GM08714 (cell line): ENCODE data around the gene ST3GAL3.
A peak's percentile ranks its signal among the peaks of the same experiment; 100 is the strongest.

Experiments used
- H3K4me3 ChIP-seq: fragments of 200-500 bp; sonication (Bioruptor generic); 2 replicates; pipeline ENCODE4 v1.5.1; 2014; ENCODE audit warnings: mild to moderate bottlenecking, low read length, inconsistent platforms
- ZNF274 ChIP-seq: IDR thresholded peaks from 2 replicates; pipeline ENCODE4 v1.6.1; 2012; ENCODE audit warnings: mild to moderate bottlenecking, low read depth, low read length

Gene ST3GAL3

DNA sequence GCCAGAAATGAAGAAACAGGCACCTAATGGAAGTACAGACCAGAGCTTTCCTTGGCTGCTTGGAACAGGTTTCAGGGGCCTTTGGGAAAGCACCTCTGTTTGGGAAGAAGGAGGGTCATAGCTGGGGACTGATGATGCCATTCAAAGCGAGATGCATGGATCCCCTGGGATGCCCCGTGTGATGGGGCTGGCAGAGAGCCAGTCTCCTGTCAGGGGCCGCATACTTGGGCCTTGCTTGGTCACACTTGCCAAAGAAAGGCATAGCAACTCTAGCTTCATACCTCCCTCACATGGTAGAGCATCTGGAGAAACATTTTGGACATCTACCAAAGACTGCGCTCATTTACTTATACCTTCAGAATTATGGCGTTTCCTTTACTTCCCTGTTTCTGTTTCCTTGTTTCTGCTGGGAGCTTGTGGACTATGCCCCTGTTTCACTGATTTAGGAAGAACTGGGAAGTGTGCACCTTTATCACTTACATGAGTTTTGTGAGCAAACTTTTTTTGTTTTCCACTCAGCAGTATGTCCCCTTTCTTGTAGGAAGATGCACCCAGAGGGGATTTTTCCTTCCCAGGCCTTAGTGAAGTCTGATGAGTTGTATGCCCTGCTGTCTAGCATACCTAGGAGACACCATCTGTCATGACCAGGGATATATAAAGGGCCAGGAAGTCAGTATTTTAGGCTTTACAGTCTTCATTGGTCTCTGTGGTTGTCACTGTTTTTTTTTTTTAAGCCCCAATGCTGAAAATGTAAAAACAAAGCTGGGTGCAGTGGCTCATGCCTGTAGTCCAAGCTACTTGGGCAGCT is 19.8 kb upstream of the ST3GAL3 start:
- no peak overlapping the region for H3K4me3 ChIP-seq
- TF ChIP-seq ZNF274: no peak

DNA sequence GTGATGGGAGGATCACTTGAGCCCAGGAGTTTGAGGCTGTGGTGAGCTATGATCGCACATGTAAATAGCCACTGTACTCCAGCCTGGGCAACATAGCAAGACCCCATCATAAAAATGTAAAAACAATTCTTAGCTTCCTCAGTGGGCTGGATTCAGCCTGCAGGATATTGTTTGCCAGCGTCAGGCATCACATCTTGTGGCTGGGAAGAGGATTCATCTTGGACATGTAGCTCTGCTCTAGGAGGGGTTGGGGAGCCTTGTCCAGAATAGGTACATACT is 19.3 kb upstream of the ST3GAL3 start:
- TF ChIP-seq ZNF274: no peak
- H3K4me3 ChIP-seq: no peak overlapping the region

DNA sequence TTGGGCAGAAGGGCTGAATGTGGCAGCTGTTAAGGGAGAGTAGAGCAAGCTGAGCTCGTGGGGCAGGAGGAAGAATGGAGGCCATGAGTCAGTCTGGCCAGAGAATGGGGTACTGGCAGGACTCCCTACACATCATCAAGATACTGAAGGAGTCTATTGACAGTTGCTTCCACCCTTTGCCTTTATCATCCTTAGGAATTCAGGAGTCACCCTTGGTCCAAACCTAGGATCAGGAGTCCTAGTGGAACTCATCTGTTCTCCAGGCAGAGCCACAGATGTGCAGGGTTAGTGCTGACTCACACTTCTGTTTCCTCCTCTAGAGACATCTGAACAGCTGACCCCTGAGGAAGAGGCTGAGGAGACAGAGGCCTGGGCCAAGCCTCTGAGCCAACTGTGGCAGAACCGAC is 18.7 kb upstream of the ST3GAL3 start:
- no peak for TF ChIP-seq ZNF274
- no peak overlapping the region for H3K4me3 ChIP-seq

DNA sequence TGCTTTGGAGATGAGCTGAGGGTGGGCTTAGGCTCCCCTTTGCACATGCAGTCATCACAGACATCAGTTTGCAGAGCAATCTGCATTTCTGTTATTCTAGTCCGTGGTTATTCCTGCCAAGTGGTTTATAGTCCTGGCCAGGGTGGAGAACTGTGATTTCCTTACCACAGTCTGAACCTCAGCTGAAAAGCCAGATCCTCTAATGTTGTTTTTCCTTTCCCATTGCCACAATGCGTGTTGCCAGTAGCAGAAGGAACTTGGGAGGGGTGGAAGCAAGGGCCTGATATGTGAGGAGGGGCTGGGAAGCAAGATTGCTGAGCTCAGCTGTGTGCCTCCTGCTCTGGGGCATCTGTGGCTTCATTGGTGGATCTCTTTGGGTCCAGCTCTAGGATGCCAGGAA is 18.0 kb upstream of the ST3GAL3 start:
- H3K4me3 ChIP-seq: no peak overlapping the region
- no peak for TF ChIP-seq ZNF274

DNA sequence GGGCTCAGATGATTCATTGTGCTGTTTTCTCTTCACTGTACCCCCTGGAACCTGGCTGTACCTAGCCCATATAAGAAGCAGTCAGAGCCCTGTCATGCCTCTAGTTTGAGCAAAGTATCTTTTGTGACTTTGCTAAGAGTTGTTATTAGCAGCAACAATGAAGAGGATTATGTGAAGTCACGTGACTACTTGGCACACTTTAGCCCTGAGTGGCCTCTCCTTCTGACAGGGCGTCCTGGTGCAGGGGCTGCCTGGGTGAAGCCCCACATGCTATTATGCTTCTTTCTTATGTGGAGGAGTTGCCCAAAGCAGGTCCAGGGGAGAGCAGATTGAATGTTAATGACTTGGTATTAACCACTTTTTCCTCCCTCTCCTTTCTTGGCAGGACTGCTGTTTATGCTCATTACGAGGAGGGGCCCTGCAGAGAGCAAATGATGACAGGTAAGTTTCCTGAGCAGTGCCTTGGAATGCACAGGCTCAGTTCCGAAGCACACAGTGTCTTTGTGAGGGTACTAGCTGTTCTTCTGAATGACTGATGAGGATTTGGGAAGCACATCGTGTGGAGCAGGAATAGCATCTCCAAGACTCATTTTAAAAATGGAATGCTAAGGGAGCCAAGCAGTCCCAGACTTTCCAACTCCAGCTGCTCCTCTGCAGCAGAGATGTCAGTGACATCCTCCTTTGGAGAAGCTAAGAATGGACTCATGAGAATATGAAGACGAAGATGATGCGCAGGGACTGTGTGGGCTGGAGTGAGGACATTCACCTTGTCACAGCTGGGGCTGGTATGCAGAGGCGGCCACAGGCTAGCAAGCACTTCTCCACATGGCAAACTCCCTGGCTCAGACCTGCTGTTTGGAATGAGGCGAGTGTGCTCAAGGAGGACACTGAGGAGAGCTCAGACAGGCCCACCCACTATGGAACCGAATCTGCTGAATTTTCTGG is 15.2 kb upstream of the ST3GAL3 start:
- no peak for TF ChIP-seq ZNF274
- H3K4me3 ChIP-seq: no peak overlapping the region

DNA sequence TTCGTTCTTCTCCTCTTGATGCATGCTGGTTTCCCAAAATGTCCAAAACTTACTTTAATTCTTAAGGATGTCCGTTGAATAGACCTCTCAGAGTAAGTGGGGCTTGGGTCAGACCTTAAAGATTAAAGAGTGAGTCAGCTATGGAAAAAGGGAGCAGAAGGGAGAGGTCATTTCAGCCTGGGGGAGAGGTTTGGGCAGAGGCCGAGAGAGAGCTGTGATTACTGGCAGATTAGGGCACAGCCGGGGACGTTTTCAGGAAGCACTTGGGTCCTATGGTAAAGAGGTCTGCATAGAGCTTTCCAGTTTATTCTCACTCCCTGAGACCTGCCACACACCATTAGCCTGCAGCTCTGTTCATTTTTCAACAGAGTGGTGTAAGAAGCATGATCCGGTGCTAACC is 14.0 kb upstream of the ST3GAL3 start:
- no peak for TF ChIP-seq ZNF274
- H3K4me3 ChIP-seq: no peak overlapping the region

DNA sequence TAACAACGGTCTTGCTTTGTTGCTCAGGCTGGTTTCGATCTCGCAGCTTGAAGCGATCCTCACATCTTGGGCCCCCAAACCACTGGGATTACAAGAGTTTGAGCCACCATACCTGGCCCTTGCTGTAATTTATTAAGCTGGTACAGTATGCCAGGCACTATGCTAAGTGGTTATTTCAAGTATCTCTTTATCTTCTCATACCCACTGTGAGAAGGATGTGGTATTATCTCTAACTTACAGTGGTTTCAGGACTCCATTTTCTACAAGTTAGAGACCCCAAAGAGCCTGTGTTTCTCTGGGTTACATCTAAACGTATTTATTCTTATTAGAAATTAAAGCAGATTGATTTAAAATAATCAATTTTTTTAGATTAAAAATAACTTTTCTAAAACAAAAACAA is 8.1 kb upstream of the ST3GAL3 start:
- no peak overlapping the region for H3K4me3 ChIP-seq
- no peak for TF ChIP-seq ZNF274

DNA sequence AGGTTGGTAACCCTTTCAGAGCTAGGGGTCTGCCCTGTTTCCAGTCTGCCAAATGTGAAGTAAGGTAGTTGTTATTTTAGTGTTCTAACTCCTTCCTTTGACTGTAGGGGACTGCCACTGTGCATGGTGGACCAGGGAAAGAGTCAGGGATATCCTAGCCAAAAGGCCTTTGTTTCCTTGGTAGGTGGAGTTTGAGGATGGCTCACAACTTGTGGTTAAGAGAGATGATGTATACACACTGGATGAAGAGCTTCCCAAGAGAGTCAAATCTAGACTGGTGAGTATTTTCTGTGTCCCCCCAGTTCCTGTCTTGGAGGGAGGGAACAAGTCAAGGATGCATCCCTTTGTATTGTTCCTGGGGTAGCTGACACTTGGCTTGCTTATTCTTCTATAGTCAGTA is 3.5 kb upstream of the ST3GAL3 start:
- TF ChIP-seq ZNF274: no peak
- H3K4me3 ChIP-seq: no peak overlapping the region

DNA sequence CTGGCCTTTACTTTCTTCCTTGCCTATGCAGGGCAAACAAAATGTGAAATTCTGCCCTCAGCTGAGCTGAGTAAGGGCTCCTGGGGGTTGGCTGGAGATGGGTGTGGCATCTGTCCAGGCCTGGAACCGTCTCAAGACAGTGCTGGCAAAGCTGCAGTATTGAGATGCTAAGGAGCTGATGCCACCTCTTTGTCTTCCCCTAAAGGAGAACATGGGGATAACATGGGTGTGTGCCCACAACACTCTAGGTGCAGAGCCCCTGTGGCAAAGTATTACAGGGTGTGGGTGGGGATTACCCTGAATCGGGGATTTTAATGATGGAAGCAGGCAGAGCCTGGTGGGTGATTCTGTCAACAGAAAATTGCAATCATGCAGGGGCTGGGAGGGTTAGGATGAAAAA is 2.5 kb upstream of the ST3GAL3 start:
- TF ChIP-seq ZNF274: no peak
- no peak overlapping the region for H3K4me3 ChIP-seq

DNA sequence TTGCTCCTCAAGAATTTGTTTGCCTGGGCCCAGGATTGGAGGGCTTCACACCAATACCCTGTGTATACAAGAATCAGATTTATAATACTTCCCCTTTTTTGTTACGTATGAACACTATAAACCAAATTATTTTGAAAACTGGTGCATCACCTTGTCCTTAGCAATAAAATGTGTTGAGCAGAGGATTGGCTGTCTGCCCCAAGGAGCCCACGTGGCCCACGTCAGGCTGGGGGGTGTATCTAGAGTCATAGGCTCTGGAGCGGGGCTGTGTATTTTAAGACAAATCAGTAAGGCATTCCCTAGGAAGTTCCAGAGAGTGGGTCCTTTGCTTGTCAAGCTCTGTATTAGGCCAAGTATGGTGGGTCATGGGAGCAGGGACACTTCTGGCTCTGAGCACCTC is 2.0 kb upstream of the ST3GAL3 start:
- TF ChIP-seq ZNF274: no peak
- no peak overlapping the region for H3K4me3 ChIP-seq

DNA sequence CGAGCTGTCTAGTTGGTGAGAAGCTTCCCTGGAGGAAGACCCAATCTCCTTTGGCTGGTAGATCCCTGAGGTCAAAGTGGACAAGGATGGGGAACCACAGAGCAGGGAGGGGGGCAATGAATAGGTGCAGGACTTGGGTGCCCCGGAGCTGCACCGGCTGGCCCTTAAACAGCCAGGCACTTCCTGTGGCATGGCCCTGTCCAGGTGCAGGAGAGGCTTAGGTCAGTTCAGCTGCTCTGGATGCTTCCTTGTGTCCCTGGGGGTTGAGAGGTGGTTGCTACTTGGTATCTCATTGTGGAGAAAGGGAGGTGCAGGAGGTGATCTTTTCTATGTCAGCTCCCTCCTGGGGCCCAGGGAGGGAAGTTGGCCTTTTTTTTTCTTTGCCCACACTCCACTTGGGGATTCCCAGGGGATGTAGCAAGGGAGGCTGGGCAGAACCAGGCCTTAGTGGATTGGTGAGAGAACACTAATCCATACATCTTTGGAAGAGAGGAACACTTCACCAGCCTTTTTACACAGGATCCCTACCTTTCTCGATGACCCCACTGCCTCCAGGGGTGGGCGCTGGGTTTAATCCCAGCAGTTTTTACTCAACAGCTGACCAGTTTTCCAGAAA is 1.2 kb upstream of the ST3GAL3 start:
- TF ChIP-seq ZNF274: no peak
- peak overlapping the region; percentile 92; the same call in 1 of the 2 replicates for H3K4me3 ChIP-seq

DNA sequence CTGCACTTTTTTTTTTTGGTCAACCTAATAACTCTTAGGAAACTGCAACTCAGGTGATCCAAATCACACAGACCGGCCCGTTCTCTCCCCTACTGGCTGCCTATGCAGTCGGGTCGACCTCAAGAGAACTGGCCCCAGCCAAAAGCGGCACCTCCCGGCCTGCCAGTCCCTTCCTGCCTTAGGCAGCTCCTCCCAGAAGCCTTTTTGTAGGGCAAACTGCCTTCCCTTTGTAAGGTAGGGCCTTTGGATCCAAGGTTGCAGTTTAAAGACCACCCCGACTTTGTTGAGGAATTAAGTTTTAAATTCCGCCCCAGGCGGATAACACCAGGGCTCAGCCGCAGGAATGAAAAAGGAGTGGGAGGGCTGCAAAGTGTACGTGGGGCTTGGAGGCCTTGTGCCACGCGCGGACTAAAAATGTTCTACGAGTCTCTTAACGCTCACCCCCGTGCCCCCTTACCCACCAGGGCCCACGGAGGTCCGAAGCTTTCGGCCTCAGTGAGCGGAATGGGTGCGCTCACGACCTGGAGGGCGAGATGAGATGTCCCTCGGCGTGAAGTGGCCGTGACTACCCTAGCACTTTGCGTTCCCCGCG is 642 bp upstream of the ST3GAL3 start:
- no peak for TF ChIP-seq ZNF274
- H3K4me3 ChIP-seq: peak overlapping the region; percentile 92

DNA sequence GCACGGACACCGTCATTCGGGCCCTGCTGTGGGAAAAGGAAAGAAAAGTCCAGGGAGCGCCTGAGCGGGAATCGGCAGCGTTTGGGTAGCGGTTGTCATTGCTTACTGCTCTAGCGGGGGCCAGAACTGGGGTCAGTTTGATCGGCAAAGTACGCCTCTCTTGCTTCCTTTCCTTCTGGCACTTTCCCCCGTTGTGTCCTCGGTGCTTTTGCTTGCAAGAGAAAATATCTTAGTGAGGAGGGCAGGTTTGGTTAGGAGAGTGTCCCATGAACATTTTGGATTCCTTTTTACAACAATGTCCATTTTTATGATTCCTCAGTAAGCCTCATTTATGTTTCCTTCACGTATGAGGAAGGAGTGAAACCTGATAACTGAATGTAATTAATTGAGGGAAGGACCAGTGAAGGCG is 670 bp downstream of the ST3GAL3 start:
- peak overlapping the region; percentile 92 for H3K4me3 ChIP-seq
- no peak for TF ChIP-seq ZNF274

DNA sequence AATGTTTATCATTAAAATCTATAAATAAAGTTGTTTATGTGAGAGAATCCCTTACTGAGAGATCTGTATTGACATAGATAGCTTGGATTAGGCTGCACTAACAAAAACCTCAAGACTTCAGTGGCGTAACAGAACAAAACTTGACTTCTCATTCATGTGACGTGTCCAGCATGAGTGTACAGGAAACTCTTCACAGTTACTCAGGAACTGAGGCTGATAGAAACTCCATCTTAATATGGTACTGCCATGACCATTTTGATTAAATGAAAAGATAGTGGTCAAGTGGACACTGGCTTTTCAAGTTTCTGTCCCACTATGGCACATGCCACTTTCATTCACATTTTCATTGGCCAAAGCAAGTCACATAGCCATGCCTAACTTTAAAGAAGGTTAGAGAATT is 3.7 kb downstream of the ST3GAL3 start:
- TF ChIP-seq ZNF274: no peak

More for the DNA sequence above, 3.7 kb downstream of the ST3GAL3 start:
- H3K4me3 ChIP-seq: no peak overlapping the region
